ENCODE results near the gene OR6C4.

DNA sequence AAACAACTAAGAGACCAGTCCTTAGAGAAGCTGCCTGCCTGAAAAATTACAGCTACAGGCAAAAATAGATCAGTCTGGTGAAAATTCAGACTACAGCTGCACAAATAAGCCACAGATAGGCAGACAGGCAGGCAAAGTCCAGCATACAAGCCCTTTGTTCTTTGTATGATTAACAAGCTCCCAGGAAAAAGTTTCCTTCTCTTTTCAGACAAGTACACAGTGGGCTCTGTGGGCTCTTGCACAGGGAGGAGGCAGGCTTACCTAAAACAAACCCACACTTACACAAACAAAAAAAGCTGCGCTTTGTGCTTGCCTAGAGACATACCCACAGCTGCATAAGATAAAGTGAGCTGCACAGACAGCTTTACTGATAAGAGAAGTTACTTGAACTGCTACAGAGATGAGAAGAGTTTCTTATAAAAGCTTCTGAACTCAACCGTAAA lies 49.6 kb upstream of the OR6C4 start:
- TF ChIP-seq, protein P1, sequence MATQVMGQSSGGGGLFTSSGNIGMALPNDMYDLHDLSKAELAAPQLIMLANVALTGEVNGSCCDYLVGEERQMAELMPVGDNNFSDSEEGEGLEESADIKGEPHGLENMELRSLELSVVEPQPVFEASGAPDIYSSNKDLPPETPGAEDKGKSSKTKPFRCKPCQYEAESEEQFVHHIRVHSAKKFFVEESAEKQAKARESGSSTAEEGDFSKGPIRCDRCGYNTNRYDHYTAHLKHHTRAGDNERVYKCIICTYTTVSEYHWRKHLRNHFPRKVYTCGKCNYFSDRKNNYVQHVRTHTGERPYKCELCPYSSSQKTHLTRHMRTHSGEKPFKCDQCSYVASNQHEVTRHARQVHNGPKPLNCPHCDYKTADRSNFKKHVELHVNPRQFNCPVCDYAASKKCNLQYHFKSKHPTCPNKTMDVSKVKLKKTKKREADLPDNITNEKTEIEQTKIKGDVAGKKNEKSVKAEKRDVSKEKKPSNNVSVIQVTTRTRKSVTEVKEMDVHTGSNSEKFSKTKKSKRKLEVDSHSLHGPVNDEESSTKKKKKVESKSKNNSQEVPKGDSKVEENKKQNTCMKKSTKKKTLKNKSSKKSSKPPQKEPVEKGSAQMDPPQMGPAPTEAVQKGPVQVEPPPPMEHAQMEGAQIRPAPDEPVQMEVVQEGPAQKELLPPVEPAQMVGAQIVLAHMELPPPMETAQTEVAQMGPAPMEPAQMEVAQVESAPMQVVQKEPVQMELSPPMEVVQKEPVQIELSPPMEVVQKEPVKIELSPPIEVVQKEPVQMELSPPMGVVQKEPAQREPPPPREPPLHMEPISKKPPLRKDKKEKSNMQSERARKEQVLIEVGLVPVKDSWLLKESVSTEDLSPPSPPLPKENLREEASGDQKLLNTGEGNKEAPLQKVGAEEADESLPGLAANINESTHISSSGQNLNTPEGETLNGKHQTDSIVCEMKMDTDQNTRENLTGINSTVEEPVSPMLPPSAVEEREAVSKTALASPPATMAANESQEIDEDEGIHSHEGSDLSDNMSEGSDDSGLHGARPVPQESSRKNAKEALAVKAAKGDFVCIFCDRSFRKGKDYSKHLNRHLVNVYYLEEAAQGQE (IDR thresholded peaks at IDR 0.05; ENCODE audit: low read depth): no peak
- no peak for TF ChIP-seq TAF1 (IDR thresholded peaks at IDR 0.05; ENCODE audit: low read depth)
- TF ChIP-seq, protein P2, sequence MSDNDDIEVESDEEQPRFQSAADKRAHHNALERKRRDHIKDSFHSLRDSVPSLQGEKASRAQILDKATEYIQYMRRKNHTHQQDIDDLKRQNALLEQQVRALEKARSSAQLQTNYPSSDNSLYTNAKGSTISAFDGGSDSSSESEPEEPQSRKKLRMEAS (IDR thresholded peaks at IDR 0.05): no peak

Measured in Ishikawa (cell line).